Activated CD8-positive, alpha-beta memory T cell treated with anti-CD3 and anti-CD28 coated beads for 48 hours (primary cell): ENCODE data around the gene FMR1NB.

Experiments
- DNase-seq, 3 experiments: peaks; one replicate each; pipeline ENCODE4 v3.0.0-alpha.2; 2020; ENCODE audit warnings: low read depth in 2 of 3, low spot score in 2 of 3

The FMR1NB gene

DNA sequence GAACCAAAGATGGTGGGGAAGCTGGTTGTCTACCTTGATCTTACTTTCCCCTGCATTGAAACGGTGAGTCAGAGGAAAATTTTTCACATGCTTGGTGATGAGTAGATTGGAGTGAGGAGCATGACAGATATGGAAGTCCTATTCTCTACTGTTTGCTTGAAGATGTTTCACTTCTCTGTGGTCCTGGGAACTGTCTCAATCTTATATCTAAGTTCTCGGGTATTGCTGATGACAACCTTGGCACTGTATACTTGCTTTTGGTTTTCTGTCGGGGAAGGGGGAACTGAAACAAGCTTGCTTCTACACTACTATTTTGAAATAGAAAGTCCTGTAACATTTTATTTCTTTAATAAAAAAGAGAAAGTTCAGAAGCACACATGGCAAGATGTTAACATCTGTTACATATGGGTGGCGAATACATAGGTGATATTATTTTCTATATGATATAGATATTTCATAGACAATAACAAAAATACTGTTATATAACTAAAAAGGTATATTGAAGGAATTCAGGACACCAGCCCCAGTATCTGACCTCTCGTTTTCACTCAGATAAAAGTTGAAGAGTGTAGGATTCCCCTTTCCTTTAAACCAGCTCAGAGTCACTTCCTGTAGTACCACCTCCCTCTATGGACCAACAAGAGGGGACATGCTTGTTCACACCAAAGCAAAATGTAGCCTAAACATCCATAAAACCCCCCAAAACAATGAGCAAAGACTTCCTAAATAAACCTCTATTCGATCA is 88.8 kb downstream of the FMR1NB start:
- no peak for DNase-seq

DNA sequence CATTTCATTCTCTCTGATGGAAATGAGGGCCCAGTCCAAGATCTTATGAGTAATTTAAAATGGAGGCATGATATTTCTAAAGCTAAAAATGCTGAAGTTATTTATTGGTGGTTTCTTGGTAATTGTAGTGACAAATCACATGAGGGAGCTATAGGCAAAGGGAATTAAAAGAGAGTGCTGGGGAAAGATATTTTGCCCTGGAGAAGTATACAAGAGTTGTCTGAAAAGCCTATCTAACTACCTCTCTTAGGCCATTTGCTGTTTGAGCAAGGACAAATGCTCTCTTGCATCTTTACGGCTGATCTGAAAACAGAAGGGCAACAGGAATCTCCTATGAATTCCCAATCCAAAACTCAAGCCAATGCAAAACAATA is 89.4 kb downstream of the FMR1NB start:
- no peak for DNase-seq
